Left lung (tissue), 10 donors: ENCODE results near the gene GABRG3. TPM values are rescaled to one million over a fixed set of nuclear protein-coding genes. Genes with fewer than 3 reads are reported as not detected.
A peak's percentile ranks its signal among the peaks of the same experiment; 100 is the strongest.

Experiments used
- ATAC-seq: fragments of 200-7000 bp; cut with Tn5 transposase; one replicate; pipeline ENCODE4 v1.9.1; 2020; ENCODE audit warnings: moderate library complexity
- DNase-seq, 4 donors: peaks; one replicate each; pipeline ENCODE4 v3.0.0-alpha.2; 2013 to 2020
- H3K27ac ChIP-seq, 2 donors: fragments of 200-600 bp; sonication (generic) in 1 of 2; one replicate each; pipeline versions ENCODE4 v1.5.0 to v1.8.0; 2020 to 2021
- H3K27me3 ChIP-seq, 2 donors: fragments of 200-600 bp; sonication (generic) in 1 of 2; one replicate each; pipeline versions ENCODE4 v1.5.0 to v1.8.0; 2020 to 2021
- H3K36me3 ChIP-seq, 2 donors: fragments of 200-600 bp; sonication (generic) in 1 of 2; one replicate each; pipeline versions ENCODE4 v1.5.0 to v1.8.0; 2020 to 2021
- H3K4me1 ChIP-seq, 2 donors: fragments of 200-600 bp; one replicate each; pipeline ENCODE4 v1.8.0; 2021
- H3K4me3 ChIP-seq, 2 donors: fragments of 200-600 bp; sonication (generic) in 1 of 2; one replicate each; pipeline versions ENCODE4 v1.5.0 to v1.8.0; 2020 to 2021; ENCODE audit warnings: mild to moderate bottlenecking in 1 of 2
- H3K9me3 ChIP-seq, 2 donors: fragments of 200-600 bp; sonication (generic) in 1 of 2; one replicate each; pipeline versions ENCODE4 v1.5.0 to v1.8.0; 2020 to 2021
- CTCF ChIP-seq, 2 donors: fragments of 200-600 bp; sonication (generic) in 1 of 2; IDR thresholded peaks; one replicate each; pipeline versions ENCODE4 v1.5.0 to v1.8.0; 2021; ENCODE audit warnings: antibody characterized with exemption in 2 of 2
- intact Hi-C, 2 donors: fragments of 100-400 bp; cut with DNase I; formaldehyde crosslinking; loops; one replicate each; pipeline versions ENCODE4 v1.11.2 to v1.14.2; 2022
- polyA plus RNA-seq, 6 donors: library from polyadenylated mRNA; unstranded; fragments of 120-200 nt; gene quantifications; one replicate each; pipeline ENCODE4 v1.2.1, GENCODE V29; 2013; ENCODE audit not compliant: insufficient read length in 6 of 6
- total RNA-seq, 2 donors: library from RNA; stranded (reverse); fragmentation: NEBNext Ultra II Directional; extraction: Animal tissue kit (Norgen Biotek cat#: 25700); gene quantifications; one replicate each; pipeline ENCODE4 v1.2.1, GENCODE V29; 2021
- donor health status: DM: no; HTN: yes; CAD: no.
- donor health status: DM: no; HTN: no; CAD: no.

The GABRG3 gene
- total and polyA plus RNA-seq, 8 donors: 0.23 to 13.8 (median 10.3) TPM; not detected in 1

DNA sequence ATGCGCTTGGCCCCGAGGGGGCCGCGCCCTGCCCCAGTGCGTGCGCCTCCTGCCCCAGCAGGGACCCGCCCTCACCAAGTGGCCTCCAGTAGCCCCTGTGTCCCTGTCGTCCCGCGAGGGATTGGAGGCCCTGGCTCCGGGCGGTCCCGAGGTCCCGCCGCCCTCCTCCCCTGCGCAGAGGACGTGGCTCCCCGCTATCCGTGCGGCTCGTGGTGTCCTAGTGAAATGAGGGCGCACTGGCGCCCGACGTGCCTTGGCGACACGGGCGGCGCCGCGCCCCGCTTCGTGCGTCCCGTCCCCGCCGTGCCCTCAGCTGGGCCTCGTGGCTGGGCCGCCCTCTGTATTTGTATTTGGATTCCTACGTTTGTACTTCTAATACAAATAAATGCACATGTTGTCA is 570.6 kb downstream of the GABRG3 start:
- Histone ChIP-seq H3K4me1 (no peaks in the 10 kb centered on the region), H3K9me3 (peaks cover 0 to 18% of the 10 kb centered on the region in 2 donors), H3K4me3 (no peak overlapping the region), H3K27me3 (no peaks in the 10 kb centered on the region), H3K27ac (no peak overlapping the region), H3K36me3 (no peaks in the 10 kb centered on the region)
- intact Hi-C loops: no loop called here
- TF ChIP-seq CTCF (IDR thresholded peaks at IDR 0.05): no peak
- no peak for ATAC-seq
- DNase-seq: no peak

DNA sequence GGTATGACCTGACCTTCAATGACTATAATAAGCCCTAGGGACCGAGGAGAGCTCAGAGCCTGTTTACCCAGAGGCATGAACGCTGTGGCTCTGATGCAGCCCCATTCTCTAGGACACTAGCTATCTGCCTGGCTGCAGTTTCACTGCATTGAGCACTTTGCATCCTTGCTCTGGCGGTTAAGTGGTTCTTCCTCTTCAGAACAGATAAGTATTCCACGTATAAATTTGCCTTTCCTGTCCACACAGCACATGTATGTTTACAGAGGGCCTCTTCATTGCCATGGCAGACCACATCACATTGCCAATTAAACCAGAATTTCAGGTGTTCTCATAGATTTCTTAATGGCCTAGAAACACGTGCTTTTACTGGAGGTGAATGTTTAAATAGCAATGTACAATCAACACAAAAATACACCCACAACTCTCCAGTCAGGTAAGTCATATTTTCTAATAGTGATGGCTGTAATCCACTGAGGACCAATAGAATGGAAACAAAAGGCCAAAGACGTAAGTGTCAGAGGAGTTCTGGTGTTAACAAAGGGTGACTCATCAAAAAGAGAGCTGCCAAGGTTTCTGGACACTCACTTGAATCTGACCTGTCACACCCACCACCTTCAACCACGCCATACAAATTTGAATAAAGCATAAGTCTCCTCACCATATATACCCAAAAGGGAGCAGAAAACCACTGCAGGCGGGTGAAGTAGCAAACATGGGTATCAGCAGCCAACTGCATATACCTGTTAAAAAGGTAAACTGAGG is 574.7 kb downstream of the GABRG3 start:
- Histone ChIP-seq H3K9me3 (peaks cover 0 to 18% of the 10 kb centered on the region in 2 donors), H3K27ac (no peak overlapping the region), H3K4me1 (no peaks in the 10 kb centered on the region), H3K4me3 (no peak overlapping the region), H3K36me3 (no peaks in the 10 kb centered on the region), H3K27me3 (no peaks in the 10 kb centered on the region)
- DNase-seq: peak in 1 of 4 donors; percentile 15
- no peak for TF ChIP-seq CTCF (IDR thresholded peaks at IDR 0.05)
- no peak for ATAC-seq
- intact Hi-C loops: no loop called here

DNA sequence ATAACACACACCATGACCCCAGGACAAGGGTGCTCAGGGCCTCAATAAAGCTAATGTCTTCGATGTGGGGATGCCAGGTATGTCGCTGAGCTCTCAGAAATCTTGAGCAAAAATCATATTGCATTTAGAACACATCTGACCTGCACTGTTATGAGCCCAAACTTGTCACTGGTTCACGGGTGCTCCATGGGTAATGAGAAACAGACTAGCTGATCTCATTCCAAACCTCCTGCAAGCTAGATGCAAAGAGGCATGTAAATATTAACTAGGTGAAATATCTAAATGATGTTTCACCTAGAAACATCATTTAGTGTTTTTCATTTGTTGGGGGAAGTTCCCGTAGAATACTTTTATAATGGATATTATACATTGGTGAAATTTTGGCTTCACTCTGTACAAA is 578.8 kb downstream of the GABRG3 start:
- no peak overlapping the region for H3K27ac ChIP-seq
- H3K9me3 ChIP-seq: peaks cover 0 to 6% of the 10 kb centered on the region in 2 donors
- intact Hi-C loops: no loop called here
- ATAC-seq (no peak), DNase-seq (no peak)
- no peak for TF ChIP-seq CTCF (IDR thresholded peaks at IDR 0.05)
- no peaks in the 10 kb centered on the region for H3K27me3 ChIP-seq
- no peaks in the 10 kb centered on the region for H3K4me1 ChIP-seq
- H3K4me3 ChIP-seq: no peak overlapping the region
- H3K36me3 ChIP-seq: no peaks in the 10 kb centered on the region

DNA sequence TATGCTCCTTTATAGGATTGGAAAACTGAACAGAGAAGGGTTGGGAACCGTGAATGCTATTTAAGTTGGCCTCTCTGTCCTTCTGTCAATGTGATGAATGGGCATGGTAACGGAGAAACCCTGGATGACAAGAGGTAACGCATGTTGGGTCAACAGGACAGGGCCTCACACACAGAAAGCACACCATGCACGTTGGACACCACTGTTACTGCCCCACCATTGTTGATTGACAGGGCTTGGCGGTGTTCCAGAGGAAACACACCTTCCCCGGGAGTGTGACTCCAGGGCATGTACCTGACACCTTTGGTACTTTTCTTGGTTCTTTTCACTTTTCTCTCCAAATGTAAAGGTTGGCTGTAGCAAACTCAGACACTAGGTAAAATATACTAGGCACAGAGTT is 579.7 kb downstream of the GABRG3 start:
- Histone ChIP-seq H3K27me3 (no peaks in the 10 kb centered on the region), H3K4me1 (no peaks in the 10 kb centered on the region), H3K27ac (no peak overlapping the region), H3K4me3 (no peak overlapping the region), H3K9me3 (peaks cover 0 to 9% of the 10 kb centered on the region in 2 donors), H3K36me3 (no peaks in the 10 kb centered on the region)
- intact Hi-C loops: no loop called here
- no peak for TF ChIP-seq CTCF (IDR thresholded peaks at IDR 0.05)
- ATAC-seq (no peak), DNase-seq (no peak)

GRCh38 chr15:27561816-27562215 is 590.8 kb downstream of the GABRG3 start:
- Histone ChIP-seq H3K9me3 (peaks cover 0 to 40% of the 10 kb centered on the region in 2 donors), H3K4me3 (no peak overlapping the region), H3K27ac (no peak overlapping the region), H3K4me1 (no peaks in the 10 kb centered on the region), H3K36me3 (no peaks in the 10 kb centered on the region), H3K27me3 (no peaks in the 10 kb centered on the region)
- TF ChIP-seq CTCF (IDR thresholded peaks at IDR 0.05): no peak
- ATAC-seq (no peak), DNase-seq (no peak)
- intact Hi-C loops: no loop called here
